HG02852 (cell line): ENCODE measurements around the gene ALS2.
"Not testable (repeated sequence)": the region's sequence is repeated elsewhere in the genome, so short reads cannot be mapped to it uniquely, and the experiment has no call there.

Experiments
- ATAC-seq: cut with Tn5 transposase; IDR thresholded peaks from one replicate; pipeline ENCODE4 v1.9.1; 2021; ENCODE audit warnings: mild to moderate bottlenecking, moderate library complexity; ENCODE audit not compliant: unreplicated experiment

ALS2 gene

DNA sequence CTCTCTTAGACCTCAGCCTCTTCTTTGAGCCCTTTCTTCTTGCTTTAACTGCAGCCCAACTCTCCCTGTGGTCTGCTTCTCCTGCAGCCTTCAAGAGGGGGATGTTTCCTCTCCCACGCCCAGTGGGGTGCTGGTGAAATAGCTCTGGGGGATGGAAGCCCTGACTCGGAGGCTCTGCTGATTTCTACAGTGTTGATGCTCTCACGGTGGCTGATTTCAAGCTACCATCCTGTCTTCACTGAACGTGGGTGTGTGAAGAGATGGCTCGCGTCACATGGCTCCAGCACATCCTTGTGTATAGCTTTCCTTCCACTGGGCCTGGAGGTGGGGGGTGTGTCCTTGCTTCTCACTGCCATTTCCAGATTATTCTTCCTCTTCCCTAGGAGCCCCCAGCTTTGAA, 102.3 kb downstream of the ALS2 start:
- no peak for ATAC-seq

DNA sequence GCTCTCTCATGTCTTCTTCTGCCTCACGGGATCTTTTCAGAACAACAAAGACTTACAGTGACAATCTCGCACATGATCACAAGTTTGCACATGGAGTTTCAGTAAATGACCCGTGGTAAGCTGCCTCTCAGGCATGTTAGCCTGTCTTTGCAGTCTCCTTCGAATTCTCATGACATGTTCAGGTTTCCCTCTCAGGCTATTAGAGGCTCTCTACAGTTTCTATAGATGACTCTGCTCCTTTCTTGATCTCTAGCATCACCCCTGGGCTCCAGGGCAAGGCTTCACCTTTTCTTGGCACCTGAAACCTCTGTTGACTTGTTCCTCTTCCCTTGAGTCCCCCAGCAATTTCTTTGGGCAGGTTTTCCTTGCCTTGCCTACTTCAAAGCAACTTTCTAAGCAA, 105.3 kb downstream of the ALS2 start:
- ATAC-seq, result no peak

GRCh38 chr2:201674794-201675193, 105.9 kb downstream of the ALS2 start:
- ATAC-seq, result no peak

GRCh38 chr2:201674298-201674697, 106.4 kb downstream of the ALS2 start:
- no peak for ATAC-seq

DNA sequence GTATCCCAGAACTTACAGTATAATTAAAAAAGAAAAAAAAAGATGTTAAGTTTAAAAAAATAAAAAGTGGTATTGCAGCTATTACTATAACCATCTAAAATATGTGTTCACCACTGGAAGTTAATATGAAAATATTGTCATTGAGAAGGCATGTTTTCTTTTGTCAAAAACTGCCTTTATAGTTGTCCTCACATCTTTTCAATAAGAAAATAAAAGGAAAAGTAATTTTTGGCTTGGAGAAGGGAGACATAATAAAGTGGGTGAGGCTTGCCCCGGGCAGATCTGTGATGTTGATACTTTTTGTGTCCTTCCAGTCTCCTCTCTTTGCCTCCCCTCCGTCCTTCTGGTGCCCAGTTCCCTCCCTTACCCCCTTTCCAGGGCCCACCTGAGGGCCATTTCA, 107.2 kb downstream of the ALS2 start:
- no peak for ATAC-seq

GRCh38 chr2:201671205-201671604, 109.5 kb downstream of the ALS2 start:
- ATAC-seq, result not testable (repeated sequence)

GRCh38 chr2:201669865-201670264, 110.9 kb downstream of the ALS2 start:
- no peak for ATAC-seq

GRCh38 chr2:201668402-201668910, 112.3 kb downstream of the ALS2 start:
- no peak for ATAC-seq

GRCh38 chr2:201664334-201664733, 116.4 kb downstream of the ALS2 start:
- no peak for ATAC-seq

- no peak for ATAC-seq
Observed at GRCh38 chr2:201661366-201661765, 119.4 kb downstream of the ALS2 start.

GRCh38 chr2:201660293-201660895, 120.3 kb downstream of the ALS2 start:
- ATAC-seq, result no peak

DNA sequence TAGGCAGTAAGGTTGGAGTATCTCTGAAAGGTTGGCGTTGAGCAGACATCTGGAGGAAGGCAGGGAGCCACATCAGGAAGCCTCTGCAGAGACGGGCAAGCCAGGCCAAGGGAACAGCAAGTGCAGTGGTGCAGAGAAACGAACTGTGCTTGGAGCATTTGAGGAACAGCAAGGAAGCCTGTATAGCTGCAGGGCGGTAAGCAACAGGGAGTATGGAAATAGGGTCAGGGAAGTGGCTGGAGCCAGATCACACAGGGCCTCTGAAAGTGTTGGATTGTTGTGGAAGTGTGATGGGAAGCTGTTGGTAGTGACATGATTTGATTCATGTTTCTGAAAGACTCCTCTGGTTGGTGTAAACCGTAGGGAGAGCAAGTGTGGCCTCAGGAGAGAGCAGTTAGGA, 124.0 kb downstream of the ALS2 start:
- ATAC-seq, result no peak

GRCh38 chr2:201656102-201656501, 124.6 kb downstream of the ALS2 start:
- no peak for ATAC-seq

DNA sequence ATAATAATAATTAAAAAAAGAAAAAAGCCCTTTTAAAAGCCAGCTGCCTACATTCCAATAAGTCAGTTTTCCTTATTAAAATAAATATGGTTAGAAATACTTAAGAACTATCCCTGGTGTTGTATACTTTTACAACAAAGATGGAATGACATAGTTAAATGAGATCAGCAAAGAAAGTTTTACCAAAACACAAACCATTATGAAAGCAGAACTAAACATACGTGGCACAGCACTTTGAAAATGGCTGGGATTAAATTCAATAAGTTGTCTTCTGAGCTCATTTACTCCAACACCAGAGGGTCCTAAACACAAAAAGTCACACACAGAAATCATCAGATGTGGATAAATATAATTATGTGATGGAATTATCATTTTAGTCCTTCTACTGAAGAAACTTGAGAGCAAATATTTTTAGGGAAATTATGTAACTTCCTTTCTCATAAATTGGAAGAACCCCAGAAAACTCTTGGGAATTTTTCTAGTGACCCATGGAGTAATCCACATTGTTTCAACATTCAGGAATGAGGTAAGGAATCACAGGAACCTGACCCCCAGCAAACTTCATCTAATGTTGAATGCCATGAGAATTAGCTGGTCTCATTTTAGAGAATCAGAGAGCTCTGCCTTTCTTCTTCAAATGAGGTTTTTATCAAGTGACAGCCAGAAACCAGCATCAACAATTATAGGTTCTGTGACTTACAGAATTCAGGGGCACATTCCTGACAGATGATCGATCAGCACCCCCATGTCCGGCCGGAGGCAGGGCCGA, 125.9 kb downstream of the ALS2 start:
- ATAC-seq, result no peak

DNA sequence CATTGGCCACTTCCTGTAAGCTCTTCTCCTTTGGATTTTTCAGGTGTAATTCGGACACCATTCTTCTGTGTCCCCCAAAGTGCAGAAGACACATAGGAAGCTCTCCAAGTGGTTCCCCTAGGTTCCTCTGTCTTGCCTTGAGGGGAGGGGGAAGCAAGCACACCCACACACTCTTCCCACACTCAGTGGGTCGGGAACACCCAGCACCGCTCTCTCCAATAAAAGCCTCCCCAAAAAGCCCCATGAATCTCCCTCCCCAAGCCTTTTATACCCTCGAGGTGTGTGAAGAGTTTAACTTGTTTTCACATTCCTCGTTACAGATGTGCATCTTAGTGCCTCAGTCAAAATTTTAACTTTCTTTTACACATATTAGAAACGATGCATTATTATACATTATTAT, 127.5 kb downstream of the ALS2 start:
- no peak for ATAC-seq
